D341Med (cell line): ENCODE data around the gene GLYATL3.
A peak's percentile ranks its signal among the peaks of the same experiment; 100 is the strongest.

Experiments used
- DNase-seq: peaks from one replicate; pipeline ENCODE4 v3.0.0; 2012; ENCODE audit warnings: low spot score

The GLYATL3 gene

DNA sequence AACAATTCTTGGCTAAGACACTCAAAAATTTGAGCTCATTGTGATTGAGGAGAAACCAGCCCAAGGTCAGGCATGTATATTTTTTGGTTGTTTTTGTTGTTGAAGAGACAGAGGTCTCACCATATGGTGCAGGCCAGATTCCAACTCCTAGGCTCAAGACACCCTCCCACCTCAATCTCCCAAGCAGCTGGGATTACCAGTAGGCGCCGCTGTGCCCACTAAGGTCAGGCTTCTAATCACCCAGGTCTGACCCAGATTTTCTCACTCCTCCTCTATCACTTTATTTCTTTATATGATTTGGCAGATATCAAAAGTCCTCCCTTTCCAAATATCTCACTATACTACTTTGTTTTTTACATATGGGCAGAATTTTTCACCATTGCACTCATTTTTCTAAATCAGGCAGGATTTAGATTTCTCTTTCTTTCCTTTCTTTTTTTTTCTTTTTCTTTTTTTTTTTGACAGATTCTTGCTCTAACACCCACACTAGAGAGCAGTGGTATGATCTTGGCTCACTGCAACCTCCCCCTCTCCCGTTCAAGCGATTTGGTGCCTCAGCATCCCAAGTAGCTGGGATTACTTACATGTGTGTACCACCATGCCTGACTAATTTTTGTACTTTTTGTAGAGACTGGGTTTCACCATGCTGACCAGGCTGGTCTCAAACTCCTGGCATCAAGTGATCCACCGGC lies 49.0 kb downstream of the GLYATL3 start:
- peak; percentile 51 for DNase-seq

DNA sequence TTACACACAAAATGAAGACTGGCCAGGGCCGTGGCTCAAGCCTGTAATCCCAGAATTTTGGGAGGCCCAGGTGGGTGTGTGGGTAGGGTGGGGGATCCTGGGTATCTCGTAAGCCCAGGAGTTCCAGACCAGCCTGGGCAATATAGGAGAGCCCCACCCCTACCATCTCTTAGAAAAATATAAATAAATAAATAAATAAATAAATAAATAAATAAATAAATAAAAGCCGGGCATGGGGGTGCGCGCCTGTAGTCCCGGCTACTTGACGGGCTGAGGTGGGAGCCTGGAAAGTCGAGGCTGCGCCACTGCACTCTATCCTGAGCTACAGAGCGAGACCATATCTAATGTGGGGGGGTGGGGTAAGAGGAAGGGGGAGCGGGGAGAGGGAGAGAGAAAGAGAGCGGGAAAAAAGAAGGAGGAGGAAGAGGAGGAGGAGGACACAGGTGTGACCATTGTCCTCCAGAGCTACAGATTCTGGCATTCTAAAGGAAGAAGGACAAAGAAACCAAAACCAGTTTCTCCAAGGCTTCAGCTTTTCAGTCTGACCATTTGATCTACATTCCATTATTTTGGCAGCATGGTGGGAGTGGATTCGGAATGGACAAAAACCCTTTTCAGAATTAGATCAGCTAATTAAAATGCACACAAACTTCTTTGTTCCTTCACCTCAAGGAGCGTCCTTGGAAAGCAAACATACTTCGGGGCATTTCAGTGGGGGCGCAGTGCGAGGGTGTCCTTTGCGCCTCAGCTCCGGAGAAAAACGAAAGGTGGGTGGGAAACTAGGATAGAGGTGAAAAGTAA lies 50.2 kb downstream of the GLYATL3 start:
- DNase-seq = no peak

DNA sequence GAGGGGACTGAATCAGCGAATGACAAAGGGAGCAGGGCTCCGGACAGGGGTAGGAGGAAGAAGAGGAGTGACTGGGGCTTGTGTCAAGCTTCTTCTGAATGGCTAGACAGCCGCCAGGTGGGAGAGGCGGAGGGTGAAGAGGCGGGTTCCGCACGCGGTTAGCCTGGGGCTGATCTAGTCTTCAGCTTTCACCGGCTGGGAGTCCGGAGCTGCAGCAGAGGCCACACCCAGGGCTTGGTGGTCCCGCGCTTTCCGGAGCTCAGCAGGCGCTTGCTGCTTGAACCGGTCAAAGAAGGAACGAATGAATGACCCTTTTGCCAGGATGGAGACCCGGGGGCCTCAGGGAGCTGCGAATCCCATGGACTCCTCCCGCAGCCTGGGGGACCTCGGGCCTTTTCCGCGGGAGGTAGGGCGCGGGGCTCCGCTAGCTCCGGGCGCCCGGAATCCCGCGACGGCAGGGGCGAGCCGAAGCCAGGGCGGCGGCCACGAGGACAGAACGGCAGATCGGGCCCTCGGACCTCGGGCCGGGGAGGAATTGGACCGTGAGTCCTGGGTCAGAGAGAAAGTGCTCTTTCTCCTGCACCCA lies 50.9 kb downstream of the GLYATL3 start, which contains the start of gene C6orf141:
TSS of gene C6orf141 (plus strand) at position 177 of the 586 bp plus-strand sequence. CDS start at position 302, 125 bp downstream.
- DNase-seq = peak; percentile 78

DNA sequence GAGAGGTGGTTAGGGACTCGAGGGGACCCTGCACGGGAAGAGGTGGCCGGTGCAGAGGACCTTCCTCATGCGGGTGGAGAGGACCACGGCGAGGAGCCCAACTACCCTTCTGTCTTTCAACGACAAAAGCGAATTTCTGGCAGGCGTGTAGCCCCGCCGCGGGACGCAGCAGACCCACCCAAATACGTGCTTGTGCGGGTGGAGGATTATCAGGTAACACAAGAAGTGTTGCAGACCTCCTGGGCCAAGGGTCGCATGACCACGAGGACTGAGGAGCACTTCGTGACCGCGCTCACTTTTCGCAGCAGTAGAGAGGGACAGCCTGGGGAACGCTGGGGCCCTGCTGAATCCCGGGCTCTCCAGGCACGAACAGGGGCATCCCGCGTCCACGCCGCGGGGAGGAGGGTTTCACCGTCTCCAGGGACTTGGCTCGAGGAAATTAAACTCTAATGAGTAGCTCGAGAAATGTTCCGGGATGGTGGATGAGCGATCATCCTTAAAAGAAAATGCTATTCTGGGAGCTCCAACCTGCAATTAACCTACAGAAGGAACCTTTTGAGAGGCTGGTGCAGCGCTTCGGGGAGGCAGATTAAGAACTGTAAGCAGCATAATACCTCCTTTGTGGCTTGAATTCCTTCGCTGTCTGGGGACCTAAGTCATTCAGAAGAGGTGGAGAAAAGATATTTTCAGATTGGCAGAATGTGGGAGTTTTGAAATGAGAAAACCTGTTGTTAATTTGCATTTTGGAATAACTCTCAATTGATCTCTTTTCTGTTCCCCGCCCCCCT lies 51.5 kb downstream of the GLYATL3 start:
- peak; percentile 56 for DNase-seq

DNA sequence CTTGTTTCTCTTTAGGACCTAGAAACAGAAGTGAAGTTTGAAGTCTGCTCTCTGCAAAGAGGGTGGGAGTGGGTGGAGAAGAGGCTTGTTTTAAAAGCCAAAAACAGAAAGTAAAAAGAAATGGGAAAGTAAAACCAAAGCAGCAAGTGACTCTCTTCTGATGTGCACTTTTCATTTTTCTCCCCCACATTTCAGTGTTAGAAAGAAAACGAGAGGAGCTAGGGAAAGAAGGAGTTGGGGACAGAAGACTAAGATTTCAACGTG lies 52.1 kb downstream of the GLYATL3 start:
- DNase-seq = no peak

DNA sequence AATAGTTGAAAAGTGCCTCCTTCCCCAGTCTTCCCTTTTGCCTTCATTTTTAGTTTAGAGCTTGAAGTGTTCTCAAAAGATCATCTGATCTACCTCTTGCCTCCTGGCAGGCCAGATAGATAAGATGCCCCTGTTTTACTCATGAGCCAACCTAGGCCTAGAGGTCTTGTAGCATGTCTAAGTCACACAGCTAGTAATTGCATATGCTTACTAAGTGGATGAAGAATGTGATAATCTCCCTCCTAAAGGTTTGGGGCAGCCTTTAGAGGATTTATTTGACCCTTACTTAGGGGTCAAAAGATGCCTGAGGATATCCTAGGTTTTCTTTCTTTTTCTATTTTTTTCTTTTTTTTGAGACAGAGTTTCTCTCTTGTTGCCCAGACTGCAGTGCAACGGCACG lies 52.9 kb downstream of the GLYATL3 start:
- no peak for DNase-seq

DNA sequence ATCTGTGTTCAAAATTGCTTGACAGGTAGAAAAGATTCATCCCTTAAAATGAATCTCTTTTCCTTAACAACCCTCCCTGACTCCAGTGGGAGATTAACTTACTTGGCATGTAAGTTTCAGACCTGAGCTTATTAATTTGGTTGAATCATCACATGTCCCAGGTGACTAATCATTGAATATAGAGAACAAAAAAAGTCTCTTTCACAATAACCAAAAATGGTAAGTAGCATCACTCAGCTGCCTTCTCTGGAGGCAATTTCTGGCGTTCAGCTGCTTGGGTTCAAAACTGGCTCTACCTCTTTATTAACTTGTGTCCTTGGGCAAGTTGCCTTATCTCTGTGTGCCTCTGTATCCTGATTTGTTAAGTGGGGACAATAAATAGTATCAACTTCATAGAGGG lies 53.7 kb downstream of the GLYATL3 start:
- no peak for DNase-seq

DNA sequence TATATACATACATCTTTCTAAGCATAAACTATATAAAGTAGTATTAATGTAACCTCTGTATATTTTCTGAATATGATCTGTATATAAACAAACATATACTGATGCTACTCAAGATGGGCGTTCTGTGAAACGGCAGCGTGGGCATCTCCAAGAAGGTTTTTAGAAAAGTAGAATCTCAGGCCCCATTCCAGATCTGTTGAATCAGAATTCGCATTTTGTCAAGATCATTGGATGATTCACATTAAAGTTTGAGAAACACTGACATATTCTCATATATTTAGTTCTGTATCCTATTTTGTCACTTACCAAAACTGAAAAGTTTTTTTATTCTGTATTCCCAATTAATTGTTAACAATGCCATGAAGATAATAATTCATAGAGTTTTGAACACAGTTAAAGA lies 56.2 kb downstream of the GLYATL3 start:
- DNase-seq = no peak

DNA sequence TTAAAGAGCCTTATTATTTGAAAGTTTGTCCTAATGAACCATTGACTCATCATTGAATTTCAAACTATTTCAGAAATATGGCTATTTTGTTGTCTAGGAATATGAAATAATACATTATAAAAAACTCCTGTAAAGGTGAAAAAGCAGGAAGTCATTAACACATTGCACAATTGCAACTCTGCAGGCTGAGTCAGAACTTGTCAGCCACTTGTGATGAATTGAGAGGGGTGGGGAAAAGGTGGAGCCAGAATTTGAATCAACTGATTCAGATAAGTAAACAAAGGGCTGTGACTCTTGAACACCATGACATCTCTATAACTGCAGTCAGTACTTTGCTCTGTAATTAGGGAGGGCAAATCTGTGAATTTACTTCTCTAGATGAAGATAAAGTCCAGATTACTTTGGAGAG lies 56.7 kb downstream of the GLYATL3 start:
- no peak for DNase-seq

DNA sequence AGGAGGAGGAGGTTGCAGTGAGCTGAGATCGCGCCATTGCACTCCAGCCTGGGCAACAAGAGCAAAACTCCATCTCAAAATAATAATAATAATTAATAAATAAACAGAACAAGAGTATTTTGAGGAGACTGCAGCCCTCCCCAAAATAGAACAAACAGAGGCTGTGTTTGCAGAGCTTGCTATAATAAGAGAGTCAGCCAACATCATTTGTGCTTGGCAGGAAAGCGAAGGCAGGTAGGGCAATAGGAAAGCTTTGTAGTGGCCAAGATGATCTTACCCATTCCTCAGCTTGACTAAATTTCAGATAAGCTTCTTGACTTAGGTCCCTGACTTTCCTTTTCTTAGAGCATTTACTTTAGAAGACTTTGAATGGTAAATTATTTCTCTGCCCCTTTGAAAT lies 57.5 kb downstream of the GLYATL3 start:
- DNase-seq = no peak

DNA sequence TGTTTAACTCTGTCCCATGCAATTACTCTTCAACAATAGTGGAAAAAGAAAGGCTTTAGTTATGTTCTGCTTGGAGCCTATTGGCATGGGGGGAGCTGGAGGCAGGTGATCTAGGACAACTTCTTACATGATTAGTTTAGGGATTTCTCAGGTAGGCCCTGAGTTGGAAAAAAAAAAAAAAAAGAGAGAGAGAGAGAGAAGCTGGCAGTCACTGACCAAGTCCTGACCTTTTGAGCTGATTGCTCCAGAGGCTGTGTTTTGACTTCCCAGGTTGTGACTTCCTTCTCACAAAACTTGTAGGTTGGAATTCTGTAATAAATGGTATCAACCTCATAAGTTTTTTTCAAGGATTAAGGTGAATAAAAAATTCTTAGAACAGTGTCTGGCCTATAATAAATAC lies 58.5 kb downstream of the GLYATL3 start:
- no peak for DNase-seq

DNA sequence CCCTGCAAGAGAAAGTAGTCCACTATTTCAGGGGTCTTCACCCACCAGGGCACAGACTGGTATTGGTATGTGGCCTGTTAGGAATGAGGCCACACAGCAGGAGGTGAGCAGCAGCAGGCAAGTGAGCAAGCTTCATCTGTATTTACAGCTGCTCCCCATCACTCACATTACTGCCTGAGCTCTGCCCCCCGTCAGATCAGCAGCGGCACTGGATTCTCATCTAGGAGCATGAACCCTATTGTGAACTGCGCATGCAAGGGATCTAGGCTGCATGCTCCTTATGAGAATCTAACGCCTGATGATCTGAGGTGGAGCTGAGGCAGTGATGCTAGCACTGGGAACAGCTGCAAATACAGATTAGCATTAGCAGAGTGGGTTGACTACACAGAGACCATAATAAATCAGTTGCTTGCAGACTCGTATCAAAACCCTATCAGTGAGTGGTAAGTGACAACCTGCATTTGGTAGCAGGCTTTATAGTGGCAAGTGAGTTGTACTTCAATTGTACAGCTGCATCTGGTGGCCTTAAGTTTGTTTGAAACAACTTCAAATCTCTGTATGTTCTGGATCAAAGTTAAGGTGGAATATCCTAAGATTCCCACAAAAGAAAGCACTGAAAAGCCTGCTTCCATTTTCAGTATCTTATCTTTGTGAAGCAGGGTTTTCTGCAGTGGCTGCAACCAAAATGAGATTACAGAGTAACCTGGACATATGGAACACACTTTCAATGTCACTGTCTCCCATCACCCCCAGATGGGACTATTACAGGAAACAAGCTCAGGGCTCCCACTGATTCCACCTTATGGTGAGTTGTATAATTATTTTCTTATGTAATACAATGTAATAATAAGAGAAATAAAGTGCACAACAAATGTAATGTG lies 63.5 kb downstream of the GLYATL3 start:
- no peak for DNase-seq

DNA sequence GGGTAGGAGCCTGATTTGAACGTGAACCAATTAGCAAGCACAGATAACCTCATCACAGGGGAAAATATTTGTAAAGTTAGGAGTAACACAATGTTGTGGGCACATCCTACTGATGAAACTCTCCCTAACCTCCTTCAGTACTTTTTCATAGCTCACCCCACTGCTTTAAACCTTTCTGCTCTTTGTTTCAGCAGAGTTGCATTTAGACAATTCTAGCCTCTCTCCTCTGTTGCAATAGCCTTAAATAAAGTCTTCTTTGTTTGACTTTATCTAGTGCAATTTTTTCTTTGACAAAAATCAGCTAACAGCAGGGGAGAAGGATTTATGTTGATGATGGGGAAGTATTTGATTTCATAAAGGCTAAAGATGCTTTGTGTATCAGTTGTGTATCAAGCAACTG lies 64.8 kb downstream of the GLYATL3 start:
- DNase-seq = no peak

DNA sequence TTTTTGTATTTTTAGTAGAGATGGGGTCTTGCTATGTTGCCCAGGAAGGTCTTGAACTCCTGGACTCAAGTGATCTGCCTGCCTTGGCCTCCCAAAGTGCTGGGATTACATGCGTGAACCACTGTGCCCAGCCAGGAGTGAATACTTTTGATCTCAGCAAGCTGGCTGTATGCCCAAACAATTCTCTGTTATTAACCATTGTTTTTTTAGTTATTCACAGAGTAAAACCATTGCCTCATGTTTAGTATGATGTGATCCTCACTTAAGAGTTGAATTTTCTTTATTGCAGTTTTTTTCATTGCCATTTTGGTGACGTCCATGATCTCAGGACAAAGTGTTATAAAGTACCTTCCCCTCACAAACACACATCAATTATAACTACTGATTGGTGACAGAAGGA lies 65.5 kb downstream of the GLYATL3 start:
- DNase-seq = no peak

DNA sequence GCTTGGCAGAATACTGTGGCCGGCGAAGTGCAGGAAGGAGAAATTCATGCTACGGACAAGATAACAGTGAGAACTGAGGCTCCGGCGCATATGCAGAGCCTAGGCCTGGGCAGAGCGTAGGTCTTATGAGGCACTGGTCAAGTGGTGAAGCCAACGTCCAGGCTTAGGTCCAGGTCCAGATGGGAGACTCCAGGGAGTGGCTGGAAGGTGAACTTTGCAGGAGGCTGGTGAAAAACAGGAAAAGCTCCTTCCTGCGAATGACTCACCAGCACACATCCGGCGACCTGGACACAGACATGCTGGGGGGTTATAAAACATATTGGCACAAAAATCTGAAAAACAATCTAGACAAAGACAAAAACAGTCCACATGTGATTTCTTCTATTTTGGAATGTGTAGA lies 66.1 kb downstream of the GLYATL3 start:
- no peak for DNase-seq

DNA sequence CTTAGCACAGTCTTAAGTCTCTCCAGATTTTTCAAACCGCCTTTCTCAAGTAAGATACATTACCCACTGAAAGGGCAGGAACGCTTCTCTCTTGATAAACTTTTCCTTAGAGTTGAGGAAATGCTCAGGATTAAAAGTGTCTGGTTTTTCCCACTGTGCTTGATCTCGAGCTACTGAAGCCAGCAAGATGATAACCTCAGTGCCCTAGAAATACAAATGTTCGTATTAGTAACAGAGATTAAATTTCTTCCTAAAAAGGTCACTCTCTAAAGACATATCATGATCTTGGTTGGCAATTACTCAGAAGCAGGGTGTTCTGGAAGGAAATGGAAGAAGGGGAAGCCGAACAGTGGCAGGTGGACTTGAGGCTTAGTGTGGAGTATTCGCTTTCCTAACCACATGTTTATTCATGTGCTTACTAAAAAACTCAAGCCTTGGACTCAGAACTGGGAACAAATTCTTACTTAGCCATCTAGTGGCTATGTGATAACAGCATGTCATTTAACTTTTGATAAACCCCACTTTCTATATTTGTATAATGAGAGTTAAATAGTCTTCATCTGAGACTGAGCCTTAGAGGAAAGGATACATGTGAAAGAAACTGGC lies 70.9 kb downstream of the GLYATL3 start:
- no peak for DNase-seq

DNA sequence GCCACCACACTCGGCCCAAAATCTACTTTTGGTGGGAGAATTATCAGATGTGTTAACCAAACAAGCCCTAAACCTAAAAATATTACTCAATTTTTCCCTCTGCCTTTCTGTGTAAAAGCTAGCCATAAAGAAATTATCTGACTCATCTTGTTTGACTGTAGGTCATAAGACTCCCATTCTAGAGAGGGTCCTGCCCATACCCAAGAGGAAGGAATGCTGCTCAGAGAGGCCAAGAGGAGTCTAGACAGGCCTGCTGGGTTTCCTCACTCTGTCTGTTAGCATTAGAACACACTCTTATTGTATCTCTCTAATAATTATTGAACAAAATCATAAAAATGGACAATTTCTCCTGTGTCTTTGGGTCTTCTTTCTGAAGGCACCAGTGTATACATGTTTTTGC lies 76.9 kb downstream of the GLYATL3 start:
- no peak for DNase-seq
